T47D (cell line): ENCODE data around the gene POLD4.
"Not testable (repeated sequence)": the region's sequence is repeated elsewhere in the genome, so short reads cannot be mapped to it uniquely, and the experiment has no call there.

Experiments
- DNase-seq, 2 experiments: peaks; one replicate each; pipeline versions ENCODE4 v3.0.0 to v3.0.0-alpha.2; 2011 to 2012; ENCODE audit warnings: low read depth in 1 of 2, low spot score in 1 of 2
- JUND ChIP-seq: IDR thresholded peaks from 2 replicates; pipeline ENCODE4 v1.6.1; 2012; ENCODE audit warnings: low read depth
- in situ Hi-C: cut with HindIII; loops from 2 replicates; pipeline ENCODE4 v1.10.0; 2016; ENCODE audit warnings: low sequenced_read_pairs, low pct_unique_long_range_greater_than_20kb

The POLD4 gene

DNA sequence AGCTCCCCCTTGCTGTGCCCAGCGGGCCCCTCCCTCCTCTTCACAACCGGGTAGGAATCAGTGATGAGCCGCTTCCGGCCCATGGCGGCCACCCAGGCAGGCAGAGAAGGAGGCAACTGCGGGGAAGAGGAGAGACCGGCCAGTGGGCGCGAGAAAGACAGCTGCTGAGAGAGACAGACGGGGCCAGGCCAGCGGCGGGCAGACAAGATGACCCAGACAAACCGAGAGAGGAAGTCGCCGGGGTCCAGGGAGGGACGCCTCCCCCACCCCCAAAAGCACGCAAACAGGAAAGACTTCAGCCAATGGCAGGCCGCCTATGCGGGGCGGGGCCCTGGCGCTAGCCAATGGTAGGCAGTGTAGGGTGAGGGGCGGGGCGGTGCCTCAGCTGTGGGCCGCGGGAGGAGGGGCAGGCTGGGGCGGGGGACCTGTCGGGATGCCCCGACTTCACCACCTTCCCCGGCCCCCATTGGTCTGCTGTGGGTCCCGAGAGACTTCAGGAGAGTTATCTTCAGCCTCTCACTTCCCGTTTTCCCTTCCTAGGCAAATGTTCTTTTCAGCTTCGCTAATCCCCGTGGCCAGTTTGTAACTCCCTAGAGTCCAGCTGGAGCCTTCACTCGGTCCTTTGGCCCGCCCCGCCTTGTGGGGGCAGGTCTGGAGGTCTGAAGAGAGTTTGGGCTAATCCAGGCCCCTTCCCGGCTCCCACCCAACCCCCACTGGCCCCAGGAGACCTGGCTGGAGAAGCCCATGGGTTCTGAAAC lies at the start of gene POLD4:
TSS of gene POLD4 (minus strand) at position 230 of the 758 bp plus-strand sequence. CDS start at position 83, 147 bp downstream.
- in situ Hi-C loops, result no loop called here
- DNase-seq, result peak; percentile 96
- TF ChIP-seq JUND, result no peak

GRCh38 chr11:67403085-67403484 lies 49.7 kb upstream of the POLD4 start:
- in situ Hi-C loops, DNase-seq: not testable (repeated sequence)

- DNase-seq, in situ Hi-C loops: not testable (repeated sequence)
These were observed 49.0 kb upstream of the POLD4 start for GRCh38 chr11:67402192-67402839.

- peak; percentile 94 to 97 for DNase-seq
- TF ChIP-seq JUND, result no peak
- in situ Hi-C loops, result no loop called here
These were observed 48.3 kb upstream of the POLD4 start, which contains the start of gene PPP1CA for GRCh38 chr11:67401495-67402191. PPP1CA (minus strand) TSS chr11:67401858; CDS start chr11:67401782, 76 bp downstream.

DNA sequence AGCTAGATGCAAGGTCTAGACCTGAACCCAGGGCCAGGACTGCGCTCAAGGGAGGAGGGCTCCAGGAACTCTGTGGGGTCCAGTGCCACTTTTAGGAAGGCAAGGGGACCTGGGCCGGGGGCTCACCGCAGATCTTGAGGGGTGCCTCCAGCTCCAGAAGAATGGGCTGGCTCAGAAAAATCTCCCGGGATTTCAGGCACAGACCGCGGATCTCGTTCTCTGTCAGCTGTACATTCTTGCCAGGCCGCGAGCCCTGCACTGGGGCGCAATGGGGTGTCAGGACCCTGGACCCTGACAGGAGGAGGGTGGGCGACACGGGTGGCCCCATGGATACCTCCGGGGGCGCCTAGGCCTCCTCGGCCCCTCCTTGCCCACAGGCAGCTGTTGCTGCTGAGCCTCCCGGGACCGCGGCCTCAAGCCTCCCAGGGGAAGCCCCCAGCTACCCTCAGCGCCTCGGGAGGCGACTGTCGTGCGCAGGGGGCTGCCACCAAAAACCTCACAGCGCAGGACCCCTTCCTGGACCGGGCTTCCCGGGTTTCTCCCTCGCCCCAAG lies 47.7 kb upstream of the POLD4 start:
- no peak for TF ChIP-seq JUND
- DNase-seq, result no peak
- in situ Hi-C loops, result no loop called here

- no peak for TF ChIP-seq JUND
- no peak for DNase-seq
- in situ Hi-C loops, result no loop called here
These were observed 47.0 kb upstream of the POLD4 start for GRCh38 chr11:67400251-67400941.

- DNase-seq, result no peak
- TF ChIP-seq JUND, result no peak
- in situ Hi-C loops, result no loop called here
These were observed 45.6 kb upstream of the POLD4 start for GRCh38 chr11:67398661-67399563.

DNA sequence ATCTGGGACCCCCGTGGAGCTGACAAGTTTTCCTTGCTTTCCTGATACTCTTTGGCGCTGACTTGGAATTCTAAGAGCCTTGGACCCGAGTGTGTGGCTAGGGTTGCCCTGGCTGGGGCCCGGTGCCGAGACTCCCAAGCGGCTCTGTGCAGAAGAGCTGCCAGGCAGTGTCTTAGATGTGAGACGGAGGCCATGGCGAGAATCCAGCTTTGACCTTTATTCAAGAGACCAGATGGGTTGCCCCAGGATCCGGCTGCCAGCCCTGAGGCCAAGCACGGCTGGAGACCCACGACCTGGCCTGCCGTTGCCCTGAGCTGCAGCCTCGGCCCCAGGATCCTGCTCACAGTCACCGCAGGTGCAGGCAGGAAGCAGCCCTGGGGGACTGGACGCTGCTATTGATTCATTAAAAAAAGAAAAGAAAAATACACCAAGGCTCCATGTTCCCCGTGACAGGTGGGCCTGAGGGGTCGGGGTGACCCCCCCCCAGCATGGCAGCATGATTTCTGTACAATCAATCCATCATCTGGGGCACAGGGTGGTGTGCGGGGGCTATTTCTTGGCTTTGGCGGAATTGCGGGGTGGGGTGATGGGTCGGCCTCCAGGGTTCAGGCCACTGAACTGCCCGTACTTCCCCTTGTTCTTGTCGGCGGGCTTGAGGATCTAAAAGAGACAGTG lies 44.8 kb upstream of the POLD4 start:
- in situ Hi-C loops, result no loop called here

DNA sequence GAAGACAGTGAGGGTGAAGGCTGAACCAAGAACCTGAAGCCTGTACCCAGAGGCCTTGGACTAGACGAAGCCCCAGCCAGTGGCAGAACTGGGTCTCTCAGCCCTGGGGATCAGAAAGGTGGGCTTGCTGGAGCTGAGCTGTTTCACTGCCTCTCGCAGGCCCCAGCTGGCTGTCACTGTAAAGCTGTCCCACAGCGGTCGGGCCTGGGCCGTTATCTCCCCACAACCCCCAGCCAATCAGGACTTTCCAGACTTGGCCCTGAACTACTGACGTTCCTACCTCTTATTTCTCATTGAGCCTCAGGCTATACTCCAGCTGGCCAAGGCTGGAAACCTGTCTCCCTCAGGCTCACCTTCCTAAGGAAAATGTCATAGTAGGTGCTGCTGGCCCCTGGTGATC lies 44.2 kb upstream of the POLD4 start:
- TF ChIP-seq JUND, result no peak
- in situ Hi-C loops, result no loop called here
- DNase-seq, result no peak

More for the DNA sequence above, 44.8 kb upstream of the POLD4 start:
- TF ChIP-seq JUND, result no peak
- DNase-seq, result no peak

DNA sequence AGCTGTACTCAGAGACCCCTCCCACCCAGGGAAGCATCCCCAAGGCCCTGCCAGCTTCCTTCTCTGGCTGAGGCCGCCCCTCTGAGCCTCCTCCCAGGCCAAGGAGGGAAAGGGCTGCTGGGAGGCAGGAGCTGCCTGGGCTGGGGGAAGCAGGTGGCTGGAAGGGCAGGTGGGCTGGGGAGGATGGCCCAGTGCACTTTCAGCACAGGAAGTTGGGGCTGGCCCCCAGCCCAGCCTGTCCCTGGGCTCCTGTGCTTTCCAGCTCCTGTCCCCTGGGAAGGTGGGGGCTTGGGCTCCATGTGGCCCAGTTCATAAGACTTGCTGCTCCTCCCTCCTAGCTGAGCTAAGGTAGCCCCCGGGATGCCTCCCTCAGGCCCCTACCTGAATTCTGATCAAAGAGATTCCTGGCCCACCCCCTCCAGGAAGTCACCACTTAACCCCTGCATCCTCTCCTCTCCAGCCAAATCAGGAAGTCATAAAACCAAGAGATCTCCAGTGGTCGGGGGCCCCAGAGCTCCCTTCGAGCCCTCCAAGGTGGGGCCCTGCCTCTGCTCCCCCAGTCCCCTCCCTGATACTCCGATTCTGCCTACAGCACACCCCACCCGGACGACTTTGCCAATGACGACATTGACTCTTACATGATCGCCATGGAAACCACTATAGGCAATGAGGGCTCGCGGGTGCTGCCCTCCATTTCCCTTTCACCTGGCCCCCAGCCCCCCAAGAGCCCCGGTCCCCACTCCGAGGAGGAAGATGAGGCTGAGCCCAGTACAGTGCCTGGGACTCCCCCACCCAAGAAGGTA lies 43.4 kb upstream of the POLD4 start:
- in situ Hi-C loops, result no loop called here
- TF ChIP-seq JUND, result no peak
- DNase-seq, result no peak

DNA sequence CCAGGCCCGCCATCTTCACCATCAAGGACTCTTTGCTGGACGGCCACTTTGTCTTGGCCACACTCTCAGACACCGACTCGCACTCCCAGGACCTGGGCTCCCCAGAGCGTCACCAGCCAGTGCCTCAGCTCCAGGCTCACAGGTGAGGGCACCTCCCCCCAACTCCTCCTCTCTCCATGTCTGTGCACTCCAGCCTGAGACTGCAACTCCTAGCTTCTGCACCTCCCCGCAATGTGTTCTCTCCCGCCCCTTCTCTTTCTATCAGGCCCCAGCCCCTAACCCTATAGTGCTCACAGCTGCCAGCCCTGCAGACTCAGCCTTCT lies 42.9 kb upstream of the POLD4 start:
- no peak for TF ChIP-seq JUND
- DNase-seq, result no peak
- in situ Hi-C loops, result no loop called here
